Endothelial cell of umbilical vein (primary cell): Measurements from ENCODE around the gene MRAS. TPM values are rescaled to one million over a fixed set of nuclear protein-coding genes. Genes with fewer than 3 reads are reported as not detected.

ENCODE experiments used
- BruUV-seq: library from RNA; stranded (reverse); fragments of 400-500 nt; replicated peaks from 2 replicates; lab custom pipeline; 2021; lab: Mats Ljungman, UMichigan
- CTCF ChIA-PET: fragments of 300-600, 350-600 bp; sonication (Branson Sonifier 250); formaldehyde crosslinking; loops from one replicate; lab custom pipeline; 2021; ENCODE audit warnings: antibody characterized with exemption, inconsistent platforms; lab: Charles Lee
- POLR2A ChIA-PET: fragments of 300-600, 350-600 bp; sonication (Branson Sonifier 250); formaldehyde crosslinking; loops from one replicate; lab custom pipeline; 2021; ENCODE audit warnings: antibody characterized with exemption, inconsistent platforms; lab: Charles Lee
- DNase-seq: peaks from one replicate; pipeline ENCODE4 v3.0.0-alpha.2; 2011; ENCODE audit warnings: low read depth, low spot score
- FAIRE-seq: peaks from 2 replicates; lab custom pipeline; 2011; peaks lifted over from hg19 to GRCh38; lab: Jason Lieb, UNC
- H2AFZ ChIP-seq: 2 replicates; pipeline ENCODE4 v1.6.0; 2012; ENCODE audit warnings: low read depth, low read length, control low read depth, inconsistent platforms
- H3K27ac ChIP-seq: 2 replicates; pipeline ENCODE4 v1.5.1; 2011; ENCODE audit warnings: low read depth, mild to moderate bottlenecking, control low read depth, low read length, moderate library complexity; ENCODE audit not compliant: insufficient read depth
- H3K27me3 ChIP-seq, 2 experiments: 2 replicates each; pipeline versions ENCODE4 v1.6.0 to v1.6.1; 2011; ENCODE audit warnings: low read length in 2 of 2, mixed read lengths in 1 of 2; ENCODE audit not compliant: control insufficient read depth in 2 of 2, insufficient read depth in 2 of 2
- H3K36me3 ChIP-seq, 2 experiments: 2 replicates in 1 of 2; 3 replicates in 1 of 2; pipeline ENCODE4 v1.5.1; 2011; ENCODE audit warnings: low read length in 2 of 2, mild to moderate bottlenecking in 1 of 2, moderate library complexity in 1 of 2; ENCODE audit not compliant: control insufficient read depth in 2 of 2, insufficient read depth in 2 of 2; ENCODE audit errors: extremely low read depth in 1 of 2
- H3K4me1 ChIP-seq: 3 replicates; pipeline ENCODE4 v1.5.1; 2011; ENCODE audit warnings: mild to moderate bottlenecking, low read length; ENCODE audit not compliant: control insufficient read depth, insufficient read depth; ENCODE audit errors: extremely low read depth
- H3K4me2 ChIP-seq: 2 replicates; pipeline ENCODE4 v1.6.1; 2011; ENCODE audit warnings: low read length, control low read depth, mixed read lengths; ENCODE audit not compliant: insufficient read depth
- H3K4me3 ChIP-seq, 3 experiments: fragments of 200-600 bp in 1 of 3; sonication (generic), shearing (Covaris generic) in 1 of 3; replicated peaks in 1 of 3; 2 replicates each; pipeline ENCODE4 v1.5.1; 2011 to 2016; ENCODE audit warnings: control low read depth in 3 of 3, low read length in 3 of 3, mild to moderate bottlenecking in 2 of 3, inconsistent platforms in 1 of 3, low read depth in 1 of 3, moderate library complexity in 1 of 3; ENCODE audit not compliant: insufficient read depth in 1 of 3
- H3K79me2 ChIP-seq: 2 replicates; pipeline ENCODE4 v1.6.0; 2012; ENCODE audit warnings: low read length, inconsistent platforms; ENCODE audit not compliant: control insufficient read depth, insufficient read depth
- H3K9ac ChIP-seq: replicated peaks from 2 replicates; pipeline ENCODE3; 2011; ENCODE audit warnings: low read length, control low read depth; ENCODE audit not compliant: insufficient read depth; ENCODE audit errors: extremely low read depth
- H3K9me1 ChIP-seq: replicated peaks from 3 replicates; pipeline ENCODE4 v1.6.0; 2011; ENCODE audit warnings: mild to moderate bottlenecking, low read length; ENCODE audit not compliant: control insufficient read depth, insufficient read depth; ENCODE audit errors: extremely low read depth
- H3K9me3 ChIP-seq: replicated peaks from 2 replicates; pipeline ENCODE4 v1.5.1; 2012; ENCODE audit warnings: low read length, inconsistent platforms; ENCODE audit not compliant: control insufficient read depth, insufficient read depth
- H4K20me1 ChIP-seq: replicated peaks from 2 replicates; pipeline ENCODE3; 2011; ENCODE audit warnings: mild to moderate bottlenecking, low read length; ENCODE audit not compliant: control insufficient read depth, insufficient read depth; ENCODE audit errors: extremely low read depth
- EZH2 ChIP-seq: IDR thresholded peaks from 2 replicates; pipeline ENCODE4 v1.6.1; 2012; ENCODE audit warnings: borderline replicate concordance, low read depth, mild to moderate bottlenecking, moderate library complexity, low read length, inconsistent platforms; ENCODE audit not compliant: severe bottlenecking
- FOS ChIP-seq: IDR thresholded peaks from 2 replicates; pipeline ENCODE4 v1.6.1; 2011; ENCODE audit warnings: mild to moderate bottlenecking, low read length, moderate library complexity, borderline replicate concordance; ENCODE audit not compliant: insufficient read depth
- GATA2 ChIP-seq: IDR thresholded peaks from 2 replicates; pipeline ENCODE4 v1.7.0; 2011; ENCODE audit warnings: low read depth, mild to moderate bottlenecking, moderate library complexity, mixed read lengths, low read length; ENCODE audit not compliant: insufficient read length, insufficient read depth
- JUN ChIP-seq: IDR thresholded peaks from 2 replicates; pipeline ENCODE4 v1.6.1; 2011; ENCODE audit warnings: borderline replicate concordance, low read depth; ENCODE audit not compliant: insufficient read length, insufficient read depth
- MYC ChIP-seq: IDR thresholded peaks from one replicate; pipeline ENCODE4 v1.6.1; 2011; ENCODE audit warnings: mild to moderate bottlenecking, low read depth, low read length
- POLR2A ChIP-seq: IDR thresholded peaks from 2 replicates; pipeline ENCODE4 v1.6.1; 2012; ENCODE audit warnings: low read depth, mild to moderate bottlenecking, control low read depth, low read length
- POLR2AphosphoS5 ChIP-seq: IDR thresholded peaks from 2 replicates; pipeline ENCODE4 v1.6.1; 2012; ENCODE audit warnings: low read depth, mild to moderate bottlenecking, control low read depth, low read length, moderate library complexity; ENCODE audit not compliant: insufficient read depth
- dilution Hi-C: fragments of 300-500 bp; cut with MboI; formaldehyde crosslinking; loops from one replicate; pipeline ENCODE4 v1.15.0; 2019; ENCODE audit warnings: low sequenced_read_pairs; ENCODE audit not compliant: extremely low pct_ligation_motif_present
- intact Hi-C: fragments of 100-400 bp; cut with micrococcal nuclease; formaldehyde crosslinking; loops from one replicate; pipeline ENCODE4 v1.10.0; 2022
- polyA plus RNA-seq, 4 experiments: library from polyadenylated mRNA; depleted of rRNA in 3 of 4; stranded (reverse) in 3 of 4; unstranded in 1 of 4; fragments of >200 nt; gene quantifications; 2 replicates each; pipeline versions ENCODE4 v1.2.1 to v1.2.3, GENCODE V29; 2011 to 2012; ENCODE audit warnings: missing spikeins in 1 of 4
- total RNA-seq: library from RNA; stranded (reverse); gene quantifications from 2 replicates; pipeline ENCODE4 v1.2.3, GENCODE V29; 2021
- TF ChIP-seq, protein P1 (sequence below), 2 donors: IDR thresholded peaks; 1 replicate in 1 of 2; 2 replicates in 1 of 2; pipeline ENCODE4 v1.5.1; 2011; ENCODE audit warnings: low read length in 2 of 2, mild to moderate bottlenecking in 2 of 2, moderate library complexity in 2 of 2, control low read depth in 1 of 2, inconsistent platforms in 1 of 2, low read depth in 1 of 2; ENCODE audit not compliant: insufficient read depth in 1 of 2; ENCODE audit errors: extremely low read depth in 1 of 2
- TF ChIP-seq, protein P2 (sequence below): IDR thresholded peaks from 2 replicates; pipeline ENCODE4 v1.6.1; 2011; ENCODE audit not compliant: insufficient read depth, insufficient read length

Gene MRAS
- total and polyA plus RNA-seq, 2 donors (not counting 3 experiments of a cell fraction or from before 2014, with no cell fraction given) = 14.6 to 16.5 TPM

DNA sequence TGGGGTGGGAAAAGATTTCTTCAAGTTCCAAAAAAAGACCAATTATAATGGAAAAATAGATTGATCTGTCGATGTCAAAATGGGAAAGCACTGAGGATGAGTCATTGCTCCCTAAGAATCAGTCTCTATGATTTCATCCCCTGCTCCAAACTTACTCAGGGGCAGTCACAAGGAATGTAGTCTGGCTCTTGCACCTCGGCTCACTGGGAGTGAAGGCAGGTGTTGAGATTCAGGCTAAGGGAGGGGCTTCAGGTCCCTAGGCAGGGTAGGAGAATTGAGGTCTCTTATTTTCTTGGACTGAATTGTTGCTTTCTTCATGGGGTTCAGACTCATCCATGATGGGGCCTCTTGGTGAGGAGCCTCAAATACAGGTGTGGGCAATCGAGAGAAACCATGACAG is 100.3 kb downstream of the MRAS start:
- Histone ChIP-seq H3K79me2 (no peaks in the 10 kb centered on the region), H3K27me3 (peaks cover 0 to 2% of the 10 kb centered on the region in 2 experiments), H3K9me1 (no peaks in the 10 kb centered on the region), H3K4me1 (no peaks in the 10 kb centered on the region), H3K4me2 (no peak overlapping the region), H4K20me1 (no peaks in the 10 kb centered on the region), H3K4me3 (no peak overlapping the region), H3K9ac (no peak overlapping the region), H2AFZ (no peak overlapping the region), H3K36me3 (no peaks in the 10 kb centered on the region), H3K9me3 (no peaks in the 10 kb centered on the region), H3K27ac (no peak overlapping the region)
- TF ChIP-seq GATA2 (no peak), FOS (no peak), POLR2AphosphoS5 (no peak), JUN (no peak), EZH2 (no peak), POLR2A (no peak), MYC (no peak)
- FAIRE-seq (no peak), DNase-seq (no peak)
- dilution Hi-C loops = no loop called here
- no TSS peak for BruUV-seq
- ChIA-PET POLR2A (no interaction called here), CTCF (interaction anchor here (1.4 kb wide), 1 partner anchor 475 kb away, joined by 4 read pairs; no protein-coding TSS in a partner anchor)
- intact Hi-C loops = no loop called here

DNA sequence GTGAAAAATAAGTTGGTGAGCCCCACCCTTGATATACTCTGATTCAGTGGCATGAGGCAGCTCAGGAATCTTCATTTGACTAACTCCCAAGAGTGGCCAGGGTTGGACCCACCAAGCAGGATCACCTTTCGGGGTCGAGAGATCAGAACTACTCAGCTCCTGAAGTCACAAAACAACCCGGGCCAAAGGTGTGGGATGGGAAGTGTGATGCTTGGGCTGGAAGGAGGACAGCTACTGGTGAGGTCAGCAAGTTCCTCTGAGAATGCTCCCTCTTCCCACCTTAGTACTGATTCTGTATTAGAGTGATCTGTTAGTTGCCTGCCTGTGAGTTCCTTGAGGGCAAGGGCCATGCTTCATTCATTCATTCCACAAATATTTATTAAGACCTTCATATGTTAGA is 101.1 kb downstream of the MRAS start:
- no peak overlapping the region for H3K9ac ChIP-seq
- H3K27me3 ChIP-seq = peaks cover 0 to 2% of the 10 kb centered on the region in 2 experiments
- no peaks in the 10 kb centered on the region for H3K9me1 ChIP-seq
- FAIRE-seq (no peak), DNase-seq (no peak)
- dilution Hi-C loops (no loop called here), intact Hi-C loops (no loop called here)
- H3K79me2 ChIP-seq = no peaks in the 10 kb centered on the region
- no peaks in the 10 kb centered on the region for H3K9me3 ChIP-seq
- H3K36me3 ChIP-seq = no peaks in the 10 kb centered on the region
- CTCF ChIA-PET = interaction anchor here (1.0 kb wide), 1 partner anchor 32 kb away, joined by 3 read pairs; no protein-coding TSS in a partner anchor
- no TSS peak for BruUV-seq
- H3K4me2 ChIP-seq = no peak overlapping the region
- TF ChIP-seq, protein P1, sequence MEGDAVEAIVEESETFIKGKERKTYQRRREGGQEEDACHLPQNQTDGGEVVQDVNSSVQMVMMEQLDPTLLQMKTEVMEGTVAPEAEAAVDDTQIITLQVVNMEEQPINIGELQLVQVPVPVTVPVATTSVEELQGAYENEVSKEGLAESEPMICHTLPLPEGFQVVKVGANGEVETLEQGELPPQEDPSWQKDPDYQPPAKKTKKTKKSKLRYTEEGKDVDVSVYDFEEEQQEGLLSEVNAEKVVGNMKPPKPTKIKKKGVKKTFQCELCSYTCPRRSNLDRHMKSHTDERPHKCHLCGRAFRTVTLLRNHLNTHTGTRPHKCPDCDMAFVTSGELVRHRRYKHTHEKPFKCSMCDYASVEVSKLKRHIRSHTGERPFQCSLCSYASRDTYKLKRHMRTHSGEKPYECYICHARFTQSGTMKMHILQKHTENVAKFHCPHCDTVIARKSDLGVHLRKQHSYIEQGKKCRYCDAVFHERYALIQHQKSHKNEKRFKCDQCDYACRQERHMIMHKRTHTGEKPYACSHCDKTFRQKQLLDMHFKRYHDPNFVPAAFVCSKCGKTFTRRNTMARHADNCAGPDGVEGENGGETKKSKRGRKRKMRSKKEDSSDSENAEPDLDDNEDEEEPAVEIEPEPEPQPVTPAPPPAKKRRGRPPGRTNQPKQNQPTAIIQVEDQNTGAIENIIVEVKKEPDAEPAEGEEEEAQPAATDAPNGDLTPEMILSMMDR (IDR thresholded peaks at IDR 0.05; ENCODE audit: extremely low read depth in 1 of 2, insufficient read depth in 1 of 2, low read depth in 1 of 2, low read length in 2 of 2) = no peak
- TF ChIP-seq FOS (no peak), JUN (no peak), EZH2 (no peak), MYC (no peak), GATA2 (no peak)
- TF ChIP-seq, protein P2, sequence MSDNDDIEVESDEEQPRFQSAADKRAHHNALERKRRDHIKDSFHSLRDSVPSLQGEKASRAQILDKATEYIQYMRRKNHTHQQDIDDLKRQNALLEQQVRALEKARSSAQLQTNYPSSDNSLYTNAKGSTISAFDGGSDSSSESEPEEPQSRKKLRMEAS = no peak
- H3K27ac ChIP-seq = no peak overlapping the region
- H3K4me3 ChIP-seq = no peak overlapping the region
- no peaks in the 10 kb centered on the region for H3K4me1 ChIP-seq
- H2AFZ ChIP-seq = no peak overlapping the region
- POLR2A ChIA-PET = no interaction called here
- H4K20me1 ChIP-seq = no peaks in the 10 kb centered on the region
